Stimulated activated CD8-positive, alpha-beta memory T cell treated with anti-CD3 and anti-CD28 coated beads, Interleukin-4, amount 100 ng/mL, for 4 hours (primary cell): ENCODE measurements around the gene TARBP1.

Source experiments
- DNase-seq, 2 donors: peaks; one replicate each; pipeline ENCODE4 v3.0.0-alpha.2; 2020; ENCODE audit warnings: low read depth in 2 of 2, low spot score in 1 of 2

The TARBP1 gene

DNA sequence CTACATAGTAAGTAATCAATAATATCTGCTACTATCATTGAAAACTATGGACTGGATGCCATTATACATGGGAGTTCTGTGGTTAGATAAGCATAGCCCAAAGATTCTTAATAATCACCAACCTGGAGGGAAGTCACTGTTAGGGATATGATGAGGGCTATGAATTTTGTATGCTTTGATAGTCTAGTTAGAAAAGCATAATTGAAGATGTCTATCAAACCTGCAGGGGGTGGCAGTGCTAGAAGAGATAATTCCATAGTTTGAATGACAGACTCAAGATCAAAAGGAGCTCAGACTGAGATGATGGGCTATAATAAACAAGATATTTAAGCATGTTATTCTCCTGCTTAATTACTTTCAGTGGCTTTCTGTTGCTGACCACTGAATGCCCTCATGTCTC, 121.1 kb downstream of the TARBP1 start:
- DNase-seq: no peak

- DNase-seq: peak in 1 of 2 donors; percentile 15
Observed at GRCh38 chr1:234356615-234357269, 122.2 kb downstream of the TARBP1 start.

DNA sequence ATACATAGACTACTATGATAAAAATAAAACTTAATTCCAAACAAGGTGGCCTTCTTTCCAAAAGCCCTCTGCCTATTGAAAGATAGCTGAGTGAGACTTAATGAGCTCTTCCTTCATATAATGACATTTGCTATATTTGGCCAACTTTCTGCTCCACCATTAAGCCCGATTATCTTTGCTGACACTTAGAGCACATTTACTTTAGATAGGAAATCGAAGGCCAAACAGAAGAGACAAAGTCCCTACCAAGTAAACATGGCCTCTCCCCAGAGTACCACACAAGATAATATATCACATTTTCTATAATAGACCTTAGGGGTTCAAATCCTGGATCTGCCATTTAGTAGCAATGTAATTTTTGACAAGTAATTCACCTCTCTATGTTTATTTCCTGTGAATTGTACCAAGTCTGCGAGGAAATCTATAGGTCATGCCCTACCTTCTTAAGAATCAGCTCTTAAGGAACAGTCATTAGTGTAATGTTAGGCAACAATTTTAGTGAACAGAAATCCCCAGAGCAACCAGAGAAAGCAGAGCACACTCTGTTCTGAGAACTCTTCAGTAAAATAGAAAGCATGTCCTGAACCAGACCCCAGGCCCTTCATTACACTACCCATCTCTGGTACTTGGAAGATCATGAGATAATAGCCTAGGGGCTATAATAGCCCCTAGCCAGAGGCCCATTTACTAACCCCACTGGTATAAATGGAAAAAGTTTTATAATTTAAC, 123.0 kb downstream of the TARBP1 start:
- DNase-seq: no peak

DNA sequence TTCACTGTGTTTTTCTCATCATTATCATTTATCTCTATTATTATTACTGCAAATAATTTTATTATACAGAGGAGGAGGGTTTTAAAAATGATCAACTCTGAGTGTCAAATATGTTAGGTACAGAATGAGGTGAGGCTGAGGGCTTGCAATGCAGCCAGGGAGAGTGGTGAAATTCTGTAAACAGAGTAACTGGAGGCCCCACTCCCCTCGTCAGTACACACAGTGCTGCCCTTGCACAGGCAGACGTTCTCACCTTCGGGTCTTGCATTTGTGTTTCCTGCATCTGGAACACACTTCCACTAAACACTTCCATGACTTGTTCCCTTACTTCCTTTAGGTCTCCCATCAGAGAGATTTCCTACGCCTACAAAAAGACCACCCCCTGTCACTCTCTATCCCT, 130.0 kb downstream of the TARBP1 start:
- DNase-seq: no peak

DNA sequence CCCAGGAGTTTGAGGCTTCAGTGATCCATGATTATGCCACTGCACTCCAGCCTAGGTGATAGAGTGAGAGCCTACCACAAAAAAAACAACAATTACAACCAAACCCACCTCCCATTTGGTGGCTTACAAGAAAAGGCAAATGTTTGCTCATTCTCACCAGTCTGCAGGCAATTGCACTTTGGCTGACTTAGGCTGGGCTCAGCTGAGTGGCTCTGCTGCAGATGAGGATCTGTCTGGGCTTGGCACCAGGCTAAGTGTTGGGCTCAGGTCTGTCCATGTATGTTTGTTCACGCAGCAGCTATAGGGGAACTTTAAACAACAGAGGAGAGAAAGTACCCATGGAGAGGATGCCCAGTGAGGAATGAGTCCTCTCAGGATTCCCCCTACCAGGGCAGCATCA, 133.7 kb downstream of the TARBP1 start:
- no peak for DNase-seq

DNA sequence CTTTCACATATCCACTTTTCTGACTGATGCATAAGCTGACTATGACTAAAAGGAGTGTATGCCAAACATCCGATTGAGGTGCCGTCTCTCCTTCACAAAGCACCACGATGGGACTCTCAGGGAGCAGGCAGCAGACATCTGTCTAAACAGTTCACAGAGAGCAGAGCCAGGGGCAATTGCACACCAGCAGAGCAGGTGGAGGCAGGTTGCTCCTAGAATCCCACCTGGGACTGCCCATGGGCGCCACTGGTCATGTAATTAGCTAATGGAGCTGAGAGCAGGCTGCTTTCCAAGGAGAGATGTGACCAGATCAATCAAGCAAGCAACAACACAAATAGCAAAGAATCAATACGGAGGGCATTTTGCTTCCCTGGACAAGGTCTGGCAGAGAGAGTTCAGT, 136.2 kb downstream of the TARBP1 start:
- DNase-seq: no peak
